ENCODE data around the gene ZNF487. TPM values are rescaled to one million over a fixed set of nuclear protein-coding genes. Genes with fewer than 3 reads are reported as not detected.

Gene ZNF487
- total RNA-seq, 1 experiment from 2014 or later = 3.9 TPM

DNA sequence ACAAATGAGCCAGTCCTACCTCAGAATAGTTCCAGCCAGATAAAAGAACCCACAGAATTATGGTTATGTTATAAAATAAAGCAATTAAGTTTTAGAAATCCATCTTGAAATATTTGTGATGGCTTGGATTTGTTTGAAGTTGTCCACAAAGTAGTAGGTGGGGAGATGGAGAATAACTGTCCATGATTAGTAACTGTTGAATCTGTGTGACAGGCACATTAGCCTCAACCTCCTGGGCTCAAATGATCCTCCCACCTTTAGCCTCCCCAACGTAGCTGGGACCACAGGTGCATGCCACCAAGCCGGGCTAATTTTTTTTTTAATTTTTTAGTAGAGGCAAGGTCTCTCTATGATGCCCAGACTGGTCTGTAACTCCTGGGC is 38.0 kb upstream of the ZNF487 start:
- Histone ChIP-seq H3K27ac (peak overlapping the region; percentile 39), H3K9me3 (replicated peaks) (no peaks in the 10 kb centered on the region), H3K4me3 (no peak overlapping the region), H3K36me3 (peaks cover 74% of the 10 kb centered on the region), H3K27me3 (replicated peaks) (no peaks in the 10 kb centered on the region), H3K4me1 (replicated peaks) (peaks cover 70% of the 10 kb centered on the region)
- DNase-seq (ENCODE audit: low read depth in 1 of 2, low spot score in 2 of 2) = no peak

DNA sequence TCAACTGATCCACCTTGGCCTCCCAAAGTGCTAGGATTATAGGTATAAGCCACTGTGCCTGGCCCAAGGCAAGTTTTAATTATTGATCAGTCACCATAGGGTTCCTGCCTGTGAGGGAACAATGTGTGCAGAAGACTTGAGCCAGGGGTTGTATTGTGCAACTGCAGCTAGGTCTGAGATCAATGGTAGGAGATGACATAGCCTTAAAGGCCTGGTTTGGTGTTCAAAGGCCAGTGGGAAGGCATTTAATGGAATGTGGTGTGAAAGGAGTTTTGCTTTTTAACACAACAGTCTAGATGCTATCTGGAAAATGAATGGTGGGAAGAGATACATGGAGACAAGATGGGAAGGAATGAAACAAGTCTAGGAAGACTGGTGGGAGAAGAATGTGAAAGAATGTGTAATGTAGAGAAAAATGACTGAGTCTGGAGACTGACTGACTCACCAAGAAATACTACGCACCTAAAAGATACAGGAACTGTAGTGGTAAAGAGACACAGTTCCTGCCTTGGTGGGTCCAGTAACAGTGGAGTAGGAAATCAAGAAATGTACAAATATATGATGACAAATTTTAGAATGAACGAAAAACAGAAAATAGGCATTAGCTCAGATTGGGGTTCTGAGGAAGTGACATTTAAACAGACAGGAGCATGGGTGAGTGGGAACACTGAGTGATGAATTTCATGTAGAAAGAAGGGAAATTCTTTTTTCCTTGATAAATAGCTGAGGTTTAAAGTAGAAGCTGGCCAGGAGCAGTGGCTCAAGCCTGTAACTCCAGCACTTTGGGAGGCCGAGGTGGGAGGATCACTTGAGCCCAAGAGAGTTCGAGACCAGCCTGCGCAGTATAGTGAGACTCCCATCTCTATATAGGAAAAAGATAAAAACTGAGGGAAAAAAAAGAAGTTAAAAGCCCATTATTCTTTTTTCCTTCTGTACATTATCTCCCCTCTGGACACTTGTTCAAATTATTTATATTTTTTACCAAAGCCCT is 37.3 kb upstream of the ZNF487 start:
- H3K36me3 ChIP-seq = peaks cover 69% of the 10 kb centered on the region
- peak overlapping the region; percentile 39 for H3K27ac ChIP-seq
- peak in 1 of 2 experiments; percentile 42 for DNase-seq (ENCODE audit: low read depth in 1 of 2, low spot score in 2 of 2)
- H3K4me1 ChIP-seq (replicated peaks) = peaks cover 72% of the 10 kb centered on the region
- H3K9me3 ChIP-seq (replicated peaks) = no peaks in the 10 kb centered on the region
- H3K27me3 ChIP-seq (replicated peaks) = no peaks in the 10 kb centered on the region
- no peak overlapping the region for H3K4me3 ChIP-seq

- Histone ChIP-seq H3K27ac (no peak overlapping the region), H3K4me3 (no peak overlapping the region), H3K4me1 (replicated peaks) (peaks cover 61% of the 10 kb centered on the region)
Measured at GRCh38 chr10:43401627-43402026, 35.3 kb upstream of the ZNF487 start.

GRCh38 chr10:43402176-43402575 is 34.7 kb upstream of the ZNF487 start:
- H3K4me1 ChIP-seq (replicated peaks) = peaks cover 58% of the 10 kb centered on the region

More at GRCh38 chr10:43401627-43402026, 35.3 kb upstream of the ZNF487 start:
- DNase-seq (ENCODE audit: low read depth in 1 of 2, low spot score in 2 of 2) = no peak
- Histone ChIP-seq H3K27me3 (replicated peaks) (no peaks in the 10 kb centered on the region), H3K9me3 (replicated peaks) (no peaks in the 10 kb centered on the region), H3K36me3 (peaks cover 59% of the 10 kb centered on the region)

GRCh38 chr10:43402880-43403452 is 33.9 kb upstream of the ZNF487 start:
- H3K36me3 ChIP-seq = peaks cover 65% of the 10 kb centered on the region
- no peaks in the 10 kb centered on the region for H3K27me3 ChIP-seq (replicated peaks)
- H3K9me3 ChIP-seq (replicated peaks) = no peaks in the 10 kb centered on the region
- no peak overlapping the region for H3K27ac ChIP-seq
- no peak overlapping the region for H3K4me3 ChIP-seq
- H3K4me1 ChIP-seq (replicated peaks) = peaks cover 51% of the 10 kb centered on the region
- DNase-seq (ENCODE audit: low read depth in 1 of 2, low spot score in 2 of 2) = no peak

More at GRCh38 chr10:43402176-43402575, 34.7 kb upstream of the ZNF487 start:
- no peaks in the 10 kb centered on the region for H3K9me3 ChIP-seq (replicated peaks)
- H3K4me3 ChIP-seq = no peak overlapping the region
- no peaks in the 10 kb centered on the region for H3K27me3 ChIP-seq (replicated peaks)
- no peak overlapping the region for H3K27ac ChIP-seq
- no peak for DNase-seq (ENCODE audit: low read depth in 1 of 2, low spot score in 2 of 2)
- H3K36me3 ChIP-seq = peaks cover 61% of the 10 kb centered on the region

DNA sequence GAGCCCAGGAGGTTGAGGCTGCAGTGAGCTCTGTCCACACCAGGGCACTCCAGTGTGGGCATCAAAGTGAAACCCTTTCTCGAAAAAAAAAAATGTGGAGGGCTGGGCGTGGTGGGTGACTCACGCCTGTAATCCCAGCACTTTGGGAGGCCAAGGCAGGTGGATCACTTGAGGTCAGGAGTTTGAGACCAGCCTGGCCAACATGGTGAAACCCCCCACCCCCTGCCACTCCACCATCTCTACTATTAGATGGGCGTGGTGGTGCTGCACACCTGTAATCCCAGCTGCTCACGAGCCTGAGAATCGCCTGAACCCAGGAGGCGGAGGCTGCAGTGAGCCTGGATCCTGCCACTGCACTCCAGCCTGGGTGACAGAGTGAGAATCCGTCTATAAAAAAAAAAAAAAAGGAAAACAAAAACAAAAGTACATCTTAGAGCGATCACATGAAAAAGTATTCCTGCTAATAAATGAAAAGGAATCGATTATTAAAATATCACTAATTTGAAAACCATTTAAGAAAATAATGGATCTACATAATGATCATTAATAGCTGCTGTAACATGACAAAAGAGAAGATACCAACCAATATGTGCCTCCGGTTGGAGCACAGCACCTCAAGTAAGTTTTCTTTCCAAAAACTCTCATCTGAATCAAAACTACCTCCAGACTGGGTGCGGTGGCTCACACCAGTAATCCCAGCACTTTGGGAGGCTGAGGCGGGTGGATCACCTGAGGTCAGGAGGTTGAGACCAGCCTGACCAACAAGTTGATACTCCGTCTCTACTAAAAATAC is 32.8 kb upstream of the ZNF487 start:
- DNase-seq (ENCODE audit: low read depth in 1 of 2, low spot score in 2 of 2) = no peak
- H3K27ac ChIP-seq = no peak overlapping the region
- no peak overlapping the region for H3K4me3 ChIP-seq
- H3K36me3 ChIP-seq = peaks cover 61% of the 10 kb centered on the region
- no peaks in the 10 kb centered on the region for H3K27me3 ChIP-seq (replicated peaks)
- H3K4me1 ChIP-seq (replicated peaks) = peaks cover 39% of the 10 kb centered on the region
- no peaks in the 10 kb centered on the region for H3K9me3 ChIP-seq (replicated peaks)

GRCh38 chr10:43404704-43405084 is 32.2 kb upstream of the ZNF487 start:
- DNase-seq (ENCODE audit: low read depth in 1 of 2, low spot score in 2 of 2) = no peak
- peaks cover 37% of the 10 kb centered on the region for H3K4me1 ChIP-seq (replicated peaks)
- peaks cover 55% of the 10 kb centered on the region for H3K36me3 ChIP-seq
- H3K27ac ChIP-seq = no peak overlapping the region
- no peak overlapping the region for H3K4me3 ChIP-seq
- no peaks in the 10 kb centered on the region for H3K9me3 ChIP-seq (replicated peaks)
- H3K27me3 ChIP-seq (replicated peaks) = no peaks in the 10 kb centered on the region

DNA sequence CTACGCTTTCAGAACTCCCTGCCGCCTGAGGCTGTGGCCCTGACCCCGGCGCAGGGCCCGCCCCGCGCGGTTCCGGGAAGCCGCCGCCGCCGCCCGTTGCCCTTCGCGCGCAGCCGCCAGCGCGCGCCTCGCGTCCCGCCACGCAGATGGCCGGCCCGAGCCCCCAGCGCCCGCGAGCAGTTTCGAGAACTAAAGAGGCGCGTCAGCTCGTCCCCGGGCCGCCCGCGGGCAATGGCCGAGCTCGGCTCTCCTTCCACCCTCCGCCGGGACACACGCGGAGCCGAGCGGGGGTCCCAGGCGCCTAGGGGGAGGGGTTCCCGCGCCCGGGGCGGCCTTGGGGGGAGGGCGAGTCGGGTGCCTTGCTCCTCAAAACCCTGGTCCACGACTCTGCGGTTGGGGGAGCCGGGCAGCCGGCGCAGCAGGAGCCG is 29.7 kb upstream of the ZNF487 start:
- Histone ChIP-seq H3K9me3 (replicated peaks) (no peaks in the 10 kb centered on the region), H3K36me3 (peaks cover 46% of the 10 kb centered on the region), H3K27me3 (replicated peaks) (no peaks in the 10 kb centered on the region), H3K4me3 (peak overlapping the region; percentile 78), H3K4me1 (replicated peaks) (peaks cover 24% of the 10 kb centered on the region), H3K27ac (peak overlapping the region; percentile 99)
- peak; percentile 52 to 60 for DNase-seq (ENCODE audit: low read depth in 1 of 2, low spot score in 2 of 2)

DNA sequence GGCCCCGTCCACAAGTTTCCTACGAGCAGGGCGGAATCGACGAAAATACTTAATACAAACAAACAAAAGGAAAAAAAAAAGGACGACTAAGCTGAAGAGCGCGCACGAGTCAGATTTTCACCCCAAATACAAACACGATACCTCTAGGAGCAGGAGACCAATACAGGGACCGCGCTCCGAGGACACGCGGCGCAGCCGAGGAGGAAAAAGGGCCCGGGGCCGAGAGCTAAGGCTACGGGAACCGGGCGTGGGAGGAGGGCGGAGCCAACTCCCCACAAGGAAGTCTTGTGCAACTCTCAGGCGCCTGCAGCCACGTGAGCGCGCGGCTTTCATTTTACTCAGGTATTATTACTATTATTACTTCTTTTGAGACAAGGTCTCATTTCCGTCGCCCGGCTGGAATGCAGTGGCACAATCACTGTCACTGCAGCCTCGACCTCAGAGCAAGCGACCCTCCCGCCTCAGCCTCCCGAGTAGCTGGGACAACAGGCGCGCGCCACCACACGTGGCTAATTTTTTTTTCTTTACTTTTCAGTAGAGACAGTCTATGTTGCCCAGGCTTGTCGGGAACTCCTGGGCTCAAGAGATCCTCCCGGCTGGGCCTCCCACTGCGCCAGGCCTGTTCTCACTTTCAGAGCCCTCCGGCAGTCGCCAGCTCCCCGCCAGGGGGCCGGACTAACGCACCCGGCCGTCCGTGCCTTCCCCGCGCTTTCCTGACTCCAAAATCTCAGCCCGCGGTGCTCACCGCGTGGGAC is 29.2 kb upstream of the ZNF487 start:
- Histone ChIP-seq H3K4me1 (replicated peaks) (peaks cover 21% of the 10 kb centered on the region), H3K27me3 (replicated peaks) (no peaks in the 10 kb centered on the region), H3K27ac (peak overlapping the region; percentile 99), H3K9me3 (replicated peaks) (no peaks in the 10 kb centered on the region), H3K36me3 (peaks cover 40% of the 10 kb centered on the region), H3K4me3 (peak overlapping the region; percentile 78)
- peak; percentile 82 to 85 for DNase-seq (ENCODE audit: low read depth in 1 of 2, low spot score in 2 of 2)

GRCh38 chr10:43408331-43408709 is 28.6 kb upstream of the ZNF487 start:
- Histone ChIP-seq H3K36me3 (peaks cover 35% of the 10 kb centered on the region), H3K4me1 (replicated peaks) (peaks cover 21% of the 10 kb centered on the region), H3K4me3 (peak overlapping the region; percentile 78), H3K9me3 (replicated peaks) (no peaks in the 10 kb centered on the region), H3K27ac (peak overlapping the region; percentile 99), H3K27me3 (replicated peaks) (no peaks in the 10 kb centered on the region)
- peak in 1 of 2 experiments; percentile 47 for DNase-seq (ENCODE audit: low read depth in 1 of 2, low spot score in 2 of 2)

GRCh38 chr10:43408710-43409384 is 28.1 kb upstream of the ZNF487 start, which contains the start of gene HNRNPF:
Gene HNRNPF (minus strand): TSS chr10:43409186. CDS start chr10:43387884, 21,302 bp downstream.
- peaks cover 17% of the 10 kb centered on the region for H3K4me1 ChIP-seq (replicated peaks)
- no peaks in the 10 kb centered on the region for H3K9me3 ChIP-seq (replicated peaks)
- peaks cover 29% of the 10 kb centered on the region for H3K36me3 ChIP-seq
- peak within 1 kb of the TSS; percentile 99 for H3K27ac ChIP-seq
- peak; percentile 95 for DNase-seq (ENCODE audit: low read depth in 1 of 2, low spot score in 2 of 2)
- no peaks in the 10 kb centered on the region for H3K27me3 ChIP-seq (replicated peaks)
- peak within 1 kb of the TSS; percentile 78 for H3K4me3 ChIP-seq

DNA sequence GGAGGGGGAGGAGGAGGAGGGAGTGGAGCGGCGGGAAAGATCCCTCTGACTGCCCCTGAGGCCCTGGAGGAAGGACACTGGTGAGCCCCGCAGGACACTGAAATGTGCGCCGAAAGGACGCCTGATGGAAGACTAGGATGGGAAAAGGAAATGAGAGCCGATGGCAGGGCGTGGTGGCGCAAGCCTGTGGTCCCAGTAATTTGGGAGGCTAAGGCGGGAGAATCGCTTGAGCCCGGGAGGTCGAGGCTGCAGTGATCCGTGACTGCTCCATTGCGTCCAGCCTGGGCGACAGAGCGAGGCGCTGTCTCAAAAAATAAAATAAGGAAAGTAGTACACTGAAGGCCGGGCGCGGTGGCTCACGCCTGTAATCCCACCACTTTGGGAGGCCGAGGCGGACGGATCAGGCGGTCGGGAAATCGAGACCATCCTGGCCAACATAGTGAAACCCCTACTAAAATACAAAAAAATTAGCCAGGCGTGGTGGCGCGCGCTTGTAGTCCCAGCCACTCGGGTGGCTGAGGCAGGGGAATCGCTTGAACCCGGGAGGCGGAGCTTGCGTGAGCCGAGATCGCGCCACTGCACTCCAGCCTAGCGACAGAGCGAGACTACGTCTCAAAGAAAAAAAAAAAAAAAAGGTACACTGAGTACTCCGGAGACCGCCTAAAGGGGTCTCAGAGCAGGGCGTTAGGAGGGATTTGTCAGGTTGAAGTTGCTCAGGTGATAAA is 27.4 kb upstream of the ZNF487 start:
- Histone ChIP-seq H3K27me3 (replicated peaks) (no peaks in the 10 kb centered on the region), H3K9me3 (replicated peaks) (no peaks in the 10 kb centered on the region), H3K4me3 (peak overlapping the region; percentile 78), H3K36me3 (peaks cover 27% of the 10 kb centered on the region), H3K27ac (peak overlapping the region; percentile 99), H3K4me1 (replicated peaks) (peaks cover 14% of the 10 kb centered on the region)
- DNase-seq (ENCODE audit: low read depth in 1 of 2, low spot score in 2 of 2) = no peak
